ENCODE measurements around the gene KRT86.
"Not testable (repeated sequence)": the region's sequence is repeated elsewhere in the genome, so short reads cannot be mapped to it uniquely, and the experiment has no call there.

The KRT86 gene

GRCh38 chr12:52338241-52338960 is 64.0 kb downstream of the KRT86 start:
- DNase-seq (ENCODE audit: low read depth) = no peak

- DNase-seq (ENCODE audit: low read depth) = no peak
Observed at GRCh38 chr12:52341066-52341580, 66.7 kb downstream of the KRT86 start.

GRCh38 chr12:52342781-52343490 is 68.5 kb downstream of the KRT86 start:
- DNase-seq (ENCODE audit: low read depth) = no peak

- no peak for DNase-seq (ENCODE audit: low read depth)
Observed at GRCh38 chr12:52343550-52343949, 69.1 kb downstream of the KRT86 start.

- DNase-seq (ENCODE audit: low read depth) = no peak
Observed at GRCh38 chr12:52344111-52344510, 69.7 kb downstream of the KRT86 start.

- DNase-seq (ENCODE audit: low read depth) = not testable (repeated sequence)
Observed at GRCh38 chr12:52345041-52345440, 70.6 kb downstream of the KRT86 start.

- no peak for DNase-seq (ENCODE audit: low read depth)
Observed at GRCh38 chr12:52346593-52346992, 72.1 kb downstream of the KRT86 start.

- no peak for DNase-seq (ENCODE audit: low read depth)
Observed at GRCh38 chr12:52347016-52347415, 72.6 kb downstream of the KRT86 start.

- no peak for DNase-seq (ENCODE audit: low read depth)
Observed at GRCh38 chr12:52347551-52348510, 73.4 kb downstream of the KRT86 start.

GRCh38 chr12:52349196-52349595 is 74.8 kb downstream of the KRT86 start:
- DNase-seq (ENCODE audit: low read depth) = no peak

GRCh38 chr12:52350021-52350620 is 75.7 kb downstream of the KRT86 start:
- DNase-seq (ENCODE audit: low read depth) = no peak

GRCh38 chr12:52350786-52351185 is 76.3 kb downstream of the KRT86 start:
- DNase-seq (ENCODE audit: low read depth) = no peak

GRCh38 chr12:52351196-52352059 is 77.0 kb downstream of the KRT86 start:
- peak; percentile 42 for DNase-seq (ENCODE audit: low read depth)

GRCh38 chr12:52352951-52353350 is 78.5 kb downstream of the KRT86 start:
- DNase-seq (ENCODE audit: low read depth) = no peak

- no peak for DNase-seq (ENCODE audit: low read depth)
Observed at GRCh38 chr12:52353766-52354165, 79.3 kb downstream of the KRT86 start.

- no peak for DNase-seq (ENCODE audit: low read depth)
Observed at GRCh38 chr12:52354200-52354599, 79.8 kb downstream of the KRT86 start.

GRCh38 chr12:52355176-52355575 is 80.7 kb downstream of the KRT86 start:
- no peak for DNase-seq (ENCODE audit: low read depth)

- DNase-seq (ENCODE audit: low read depth) = no peak
Observed at GRCh38 chr12:52356031-52356761, 81.8 kb downstream of the KRT86 start.

- no peak for DNase-seq (ENCODE audit: low read depth)
Observed at GRCh38 chr12:52356762-52357580, 82.5 kb downstream of the KRT86 start.
